Spleen (tissue), 11 donors: ENCODE data around the gene TMX3. TPM values are rescaled to one million over a fixed set of nuclear protein-coding genes. Genes with fewer than 3 reads are reported as not detected.

Experiments
- DNase-seq: peaks from one replicate; pipeline ENCODE4 v3.0.0-alpha.2; 2020
- H3K27ac ChIP-seq, 8 donors: fragments of 200-600 bp; sonication (generic) in 7 of 8; 1 replicate in 4 of 8; 2 replicates in 4 of 8; pipeline versions ENCODE4 v1.5.0 to v1.8.0; 2016 to 2021; ENCODE audit warnings: inconsistent platforms in 4 of 8, mild to moderate bottlenecking in 4 of 8, moderate library complexity in 1 of 8
- H3K27me3 ChIP-seq, 7 donors: fragments of 200-600 bp; sonication (generic) in 6 of 7; replicated peaks in 1 of 7; 1 replicate in 4 of 7; 2 replicates in 3 of 7; pipeline versions ENCODE4 v1.5.0 to v1.8.0; 2016 to 2021; ENCODE audit warnings: inconsistent platforms in 3 of 7, mild to moderate bottlenecking in 1 of 7
- H3K36me3 ChIP-seq, 6 donors: fragments of 200-600 bp; sonication (generic) in 5 of 6; 1 replicate in 4 of 6; 2 replicates in 2 of 6; pipeline versions ENCODE4 v1.5.0 to v1.8.0; 2016 to 2021; ENCODE audit warnings: inconsistent platforms in 2 of 6
- H3K4me1 ChIP-seq, 6 donors: fragments of 200-600 bp; sonication (generic) in 5 of 6; 1 replicate in 3 of 6; 2 replicates in 3 of 6; pipeline versions ENCODE4 v1.5.0 to v1.8.0; 2016 to 2021; ENCODE audit warnings: inconsistent platforms in 3 of 6
- H3K4me3 ChIP-seq, 8 donors: fragments of 200-600 bp; sonication (generic) in 7 of 8; 1 replicate in 4 of 8; 2 replicates in 4 of 8; pipeline versions ENCODE4 v1.5.0 to v1.8.0; 2016 to 2021; ENCODE audit warnings: inconsistent platforms in 4 of 8, mild to moderate bottlenecking in 4 of 8, moderate library complexity in 2 of 8
- H3K9me3 ChIP-seq, 8 donors: fragments of 200-600 bp; sonication (generic) in 7 of 8; 1 replicate in 4 of 8; 2 replicates in 4 of 8; pipeline versions ENCODE4 v1.5.0 to v1.8.0; 2016 to 2021; ENCODE audit warnings: inconsistent platforms in 4 of 8
- CTCF ChIP-seq, 11 experiments: fragments of 200-600 bp in 7 of 11; fragments of 450-650 bp in 4 of 11; sonication (generic) in 4 of 11; IDR thresholded peaks in 8 of 11; conservative IDR thresholded peaks in 3 of 11; 1 replicate in 7 of 11; 2 replicates in 4 of 11; pipeline versions ENCODE4 v1.4.0 to v1.8.0; 2016 to 2021; ENCODE audit warnings: antibody characterized with exemption in 11 of 11, inconsistent platforms in 4 of 11, mild to moderate bottlenecking in 1 of 11
- POLR2A ChIP-seq, 3 donors: fragments of 450-650 bp; IDR thresholded peaks; one replicate each; pipeline ENCODE4 v1.5.1; 2017; ENCODE audit warnings: antibody characterized with exemption in 3 of 3, mild to moderate bottlenecking in 1 of 3
- POLR2AphosphoS5 ChIP-seq, 3 donors: sonication (generic); formaldehyde crosslinking; IDR thresholded peaks; one replicate each; pipeline ENCODE4 v1.5.1; 2017; ENCODE audit warnings: antibody characterized with exemption in 3 of 3
- WGBS, 5 donors: extraction: QIAGEN DNeasy Blood & Tissue Kit in 3 of 5; methylation state at CpG; one replicate each; pipeline versions ENCODE4 v1.1.5 to v1.1.7; 2013 to 2018; 5-methylcytosine and 5-hydroxymethylcytosine counted together
- intact Hi-C: fragments of 100-400 bp; cut with DNase I; formaldehyde crosslinking; loops from one replicate; pipeline ENCODE4 v1.15.0; 2023; ENCODE audit warnings: low total_unique reads
- polyA plus RNA-seq, 3 donors: library from polyadenylated mRNA; stranded (reverse); fragments of 200-250 nt; gene quantifications; one replicate each; pipeline ENCODE4 v1.2.1, GENCODE V29; 2013
- total RNA-seq, 7 donors: library from RNA; depleted of rRNA in 3 of 7; stranded (reverse); fragments of >200 nt in 3 of 7; fragmentation: NEBNext Ultra II Directional in 4 of 7; extraction: Animal tissue kit (Norgen Biotek cat#: 25700) in 4 of 7; gene quantifications; one replicate each; pipeline versions ENCODE4 v1.1.0 to v1.2.1, GENCODE V29; 2016 to 2021
- donor health status: healthy with polysubstance abuse.
- donor health status: DM: no; HTN: no; CAD: no; lungs with moderate emphysema.
- donor health status: DM: no; HTN: no; CAD: no.
- donor health status: Bipolar disorder and iron deficiency.
- donor health status: healthy.
- donor health status: DM: no; HTN: no; CAD: no.
- donor health status: DM: yes; HTN: yes; CAD: no.

Gene TMX3
- total and polyA plus RNA-seq, 10 donors: 22.7 to 75.5 (median 65.1) TPM

- peaks cover 0 to 21% (median 17%) of the 10 kb centered on the region in 8 donors for H3K9me3 ChIP-seq
- 78 to 95% (median 87%) methylated on average over 1 of the region's 1 CpG for WGBS, 5 donors
- intact Hi-C loops: no loop called here
- no peak overlapping the region for H3K4me3 ChIP-seq
- no peak for DNase-seq
- no peaks in the 10 kb centered on the region for H3K36me3 ChIP-seq
- no peaks in the 10 kb centered on the region for H3K4me1 ChIP-seq
- TF ChIP-seq CTCF (IDR thresholded peaks at IDR 0.05 in 8 of 11, conservative IDR thresholded peaks at IDR 0.05 in 3 of 11): no peak
- no peak for TF ChIP-seq POLR2AphosphoS5 (IDR thresholded peaks at IDR 0.05)
- TF ChIP-seq POLR2A (IDR thresholded peaks at IDR 0.05): no peak
- no peaks in the 10 kb centered on the region for H3K27me3 ChIP-seq
- no peak overlapping the region for H3K27ac ChIP-seq
Observed at GRCh38 chr18:68757126-68757525, 42.2 kb upstream of the TMX3 start.

GRCh38 chr18:68742206-68742605 is 27.3 kb upstream of the TMX3 start:
- DNase-seq: no peak
- no peaks in the 10 kb centered on the region for H3K9me3 ChIP-seq
- no peaks in the 10 kb centered on the region for H3K4me1 ChIP-seq
- no peak overlapping the region for H3K4me3 ChIP-seq
- no peaks in the 10 kb centered on the region for H3K27me3 ChIP-seq
- H3K27ac ChIP-seq: no peak overlapping the region
- no peaks in the 10 kb centered on the region for H3K36me3 ChIP-seq
- 88 to 100% (median 94%) methylated on average over 1 of the region's 1 CpG for WGBS, 5 donors
- intact Hi-C loops: no loop called here
- no peak for TF ChIP-seq POLR2AphosphoS5 (IDR thresholded peaks at IDR 0.05)
- TF ChIP-seq CTCF (IDR thresholded peaks at IDR 0.05 in 8 of 11, conservative IDR thresholded peaks at IDR 0.05 in 3 of 11): no peak
- no peak for TF ChIP-seq POLR2A (IDR thresholded peaks at IDR 0.05)

- H3K27ac ChIP-seq: no peak overlapping the region
- no peaks in the 10 kb centered on the region for H3K9me3 ChIP-seq
- H3K4me3 ChIP-seq: no peak overlapping the region
- TF ChIP-seq CTCF (IDR thresholded peaks at IDR 0.05 in 8 of 11, conservative IDR thresholded peaks at IDR 0.05 in 3 of 11) (no peak), POLR2AphosphoS5 (IDR thresholded peaks at IDR 0.05) (no peak), POLR2A (IDR thresholded peaks at IDR 0.05) (no peak)
- no peaks in the 10 kb centered on the region for H3K27me3 ChIP-seq
- WGBS, 5 donors: 80 to 100% (median 97%) methylated on average over 1 of the region's 1 CpG
- intact Hi-C loops: no loop called here
- H3K4me1 ChIP-seq: no peaks in the 10 kb centered on the region
- no peaks in the 10 kb centered on the region for H3K36me3 ChIP-seq
- no peak for DNase-seq
Observed at GRCh38 chr18:68740966-68741365, 26.1 kb upstream of the TMX3 start.

- no peaks in the 10 kb centered on the region for H3K36me3 ChIP-seq
- TF ChIP-seq CTCF (IDR thresholded peaks at IDR 0.05 in 8 of 11, conservative IDR thresholded peaks at IDR 0.05 in 3 of 11): no peak
- no peak for TF ChIP-seq POLR2AphosphoS5 (IDR thresholded peaks at IDR 0.05)
- no peaks in the 10 kb centered on the region for H3K4me1 ChIP-seq
- no peaks in the 10 kb centered on the region for H3K9me3 ChIP-seq
- intact Hi-C loops: no loop called here
- 84 to 100% (median 92%) methylated on average over 1 of the region's 1 CpG for WGBS, 5 donors
- H3K27ac ChIP-seq: no peak overlapping the region
- no peaks in the 10 kb centered on the region for H3K27me3 ChIP-seq
- no peak overlapping the region for H3K4me3 ChIP-seq
- DNase-seq: no peak
Observed at GRCh38 chr18:68739462-68739861, 24.6 kb upstream of the TMX3 start.
